Activated CD8-positive, alpha-beta T cell treated with anti-CD3 and anti-CD28 coated beads, Interleukin-2, amount 10 ng/mL, durations not matched to agents 7 days and 5 days (primary cell): ENCODE results near the gene FKBP1B. TPM values are rescaled to one million over a fixed set of nuclear protein-coding genes. Genes with fewer than 3 reads are reported as not detected.

Source experiments
- ATAC-seq: fragments of 150-1000 bp; cut with Tn5 transposase; one replicate; pipeline ENCODE4 v1.10.0; 2021; ENCODE audit warnings: moderate library complexity
- CTCF ChIA-PET: fragments of 350-600 bp; sonication (Branson Sonifier 250); formaldehyde crosslinking; loops from one replicate; lab custom pipeline; 2021; ENCODE audit warnings: antibody characterized with exemption; lab: Charles Lee
- POLR2A ChIA-PET: fragments of 350-600 bp; sonication (Branson Sonifier 250); formaldehyde crosslinking; loops from one replicate; lab custom pipeline; 2021; ENCODE audit warnings: antibody characterized with exemption; lab: Charles Lee
- DNase-seq: peaks from one replicate; pipeline ENCODE4 v3.0.0-alpha.2; 2020
- H3K27ac Mint-ChIP-seq: one replicate; pipeline ENCODE4 v1.8.0; 2021; ENCODE audit warnings: mild to moderate bottlenecking, mixed read lengths
- H3K27me3 Mint-ChIP-seq: one replicate; pipeline ENCODE4 v1.8.0; 2021; ENCODE audit warnings: low read depth, mixed read lengths
- H3K36me3 Mint-ChIP-seq: one replicate; pipeline ENCODE4 v1.8.0; 2021; ENCODE audit warnings: low read depth, mixed read lengths
- H3K4me1 Mint-ChIP-seq: one replicate; pipeline ENCODE4 v1.8.0; 2021; ENCODE audit warnings: low read depth, mixed read lengths
- H3K4me3 Mint-ChIP-seq: one replicate; pipeline ENCODE4 v1.8.0; 2021; ENCODE audit warnings: mild to moderate bottlenecking, mixed read lengths
- H3K9me3 Mint-ChIP-seq: one replicate; pipeline ENCODE4 v1.8.0; 2022; ENCODE audit warnings: mixed read lengths; ENCODE audit not compliant: insufficient read depth
- total RNA-seq, 2 experiments: library from RNA; stranded (reverse); gene quantifications; one replicate each; pipeline ENCODE4 v1.2.3, GENCODE V29; 2021

The FKBP1B gene
- total RNA-seq, 2 experiments from 2014 or later, result 3.2 to 3.4 TPM

GRCh38 chr2:24015562-24016375 lies 33.8 kb upstream of the FKBP1B start:
- peaks cover 10% of the 10 kb centered on the region for H3K4me1 Mint-ChIP-seq
- H3K36me3 Mint-ChIP-seq, result no peaks in the 10 kb centered on the region
- ATAC-seq (no peak), DNase-seq (no peak)
- H3K4me3 Mint-ChIP-seq, result no peak overlapping the region
- no peak overlapping the region for H3K27ac Mint-ChIP-seq
- ChIA-PET POLR2A (interaction anchor here (1.0 kb wide), 1 partner anchor 65 kb away, joined by 3 read pairs; no protein-coding TSS in a partner anchor), CTCF (no interaction called here)
- no peaks in the 10 kb centered on the region for H3K9me3 Mint-ChIP-seq
- H3K27me3 Mint-ChIP-seq, result peaks cover 16% of the 10 kb centered on the region

- Mint-ChIP-seq H3K4me3 (no peak overlapping the region), H3K9me3 (no peaks in the 10 kb centered on the region), H3K4me1 (peaks cover 4% of the 10 kb centered on the region), H3K27ac (no peak overlapping the region), H3K36me3 (no peaks in the 10 kb centered on the region), H3K27me3 (peaks cover 11% of the 10 kb centered on the region)
- POLR2A ChIA-PET, result no interaction called here
- no peak for DNase-seq
- CTCF ChIA-PET, result no interaction called here
- no peak for ATAC-seq
Observed at GRCh38 chr2:24016376-24016761, 33.2 kb upstream of the FKBP1B start.

GRCh38 chr2:24016853-24017703 lies 32.5 kb upstream of the FKBP1B start:
- CTCF ChIA-PET, result no interaction called here
- no peak overlapping the region for H3K27ac Mint-ChIP-seq
- H3K36me3 Mint-ChIP-seq, result no peaks in the 10 kb centered on the region
- DNase-seq (no peak), ATAC-seq (no peak)
- H3K27me3 Mint-ChIP-seq, result peaks cover 5% of the 10 kb centered on the region
- no peaks in the 10 kb centered on the region for H3K4me1 Mint-ChIP-seq
- H3K9me3 Mint-ChIP-seq, result no peaks in the 10 kb centered on the region
- POLR2A ChIA-PET, result no interaction called here
- no peak overlapping the region for H3K4me3 Mint-ChIP-seq

GRCh38 chr2:24017711-24018110 lies 31.8 kb upstream of the FKBP1B start:
- H3K4me3 Mint-ChIP-seq, result no peak overlapping the region
- no peak overlapping the region for H3K27ac Mint-ChIP-seq
- ChIA-PET CTCF (no interaction called here), POLR2A (no interaction called here)
- DNase-seq (no peak), ATAC-seq (no peak)
- H3K4me1 Mint-ChIP-seq, result no peaks in the 10 kb centered on the region
- peaks cover 1% of the 10 kb centered on the region for H3K27me3 Mint-ChIP-seq
- H3K36me3 Mint-ChIP-seq, result no peaks in the 10 kb centered on the region
- no peaks in the 10 kb centered on the region for H3K9me3 Mint-ChIP-seq

- H3K36me3 Mint-ChIP-seq, result no peaks in the 10 kb centered on the region
- CTCF ChIA-PET, result no interaction called here
- H3K9me3 Mint-ChIP-seq, result no peaks in the 10 kb centered on the region
- H3K4me3 Mint-ChIP-seq, result no peak overlapping the region
- POLR2A ChIA-PET, result no interaction called here
- no peak overlapping the region for H3K27ac Mint-ChIP-seq
- ATAC-seq (no peak), DNase-seq (no peak)
- H3K4me1 Mint-ChIP-seq, result no peaks in the 10 kb centered on the region
- no peaks in the 10 kb centered on the region for H3K27me3 Mint-ChIP-seq
Observed at GRCh38 chr2:24018241-24018640, 31.3 kb upstream of the FKBP1B start.

GRCh38 chr2:24019729-24020128 lies 29.8 kb upstream of the FKBP1B start:
- no peak for DNase-seq
- H3K27ac Mint-ChIP-seq, result no peak overlapping the region
- ATAC-seq, result no peak
- H3K27me3 Mint-ChIP-seq, result no peaks in the 10 kb centered on the region
- H3K4me3 Mint-ChIP-seq, result no peak overlapping the region
- no peaks in the 10 kb centered on the region for H3K36me3 Mint-ChIP-seq
- ChIA-PET POLR2A (interaction anchor here (0.8 kb wide), 1 partner anchor 1147 kb away, joined by 3 read pairs; no protein-coding TSS in a partner anchor), CTCF (no interaction called here)
- no peaks in the 10 kb centered on the region for H3K4me1 Mint-ChIP-seq
- no peaks in the 10 kb centered on the region for H3K9me3 Mint-ChIP-seq

GRCh38 chr2:24020244-24020643 lies 29.3 kb upstream of the FKBP1B start:
- no peak overlapping the region for H3K27ac Mint-ChIP-seq
- ChIA-PET CTCF (interaction anchor here (0.6 kb wide), 1 partner anchor 93 kb away, joined by 3 read pairs; no protein-coding TSS in a partner anchor), POLR2A (no interaction called here)
- no peaks in the 10 kb centered on the region for H3K9me3 Mint-ChIP-seq
- H3K36me3 Mint-ChIP-seq, result no peaks in the 10 kb centered on the region
- H3K4me1 Mint-ChIP-seq, result no peaks in the 10 kb centered on the region
- DNase-seq, result no peak
- no peak for ATAC-seq
- no peaks in the 10 kb centered on the region for H3K27me3 Mint-ChIP-seq
- no peak overlapping the region for H3K4me3 Mint-ChIP-seq

- Mint-ChIP-seq H3K27me3 (no peaks in the 10 kb centered on the region), H3K4me3 (no peak overlapping the region), H3K9me3 (no peaks in the 10 kb centered on the region), H3K4me1 (no peaks in the 10 kb centered on the region), H3K27ac (no peak overlapping the region), H3K36me3 (no peaks in the 10 kb centered on the region)
- DNase-seq (peak; percentile 39), ATAC-seq (peak; percentile 57)
- ChIA-PET POLR2A (interaction anchor here (0.8 kb wide), 1 partner anchor 197 kb away, joined by 5 read pairs; no protein-coding TSS in a partner anchor), CTCF (interaction anchor here (1.2 to 1.8 kb wide), 2 partner anchors 11 to 62 kb away, joined by 4 read pairs; no protein-coding TSS in a partner anchor)
Observed at GRCh38 chr2:24021122-24021998, 28.2 kb upstream of the FKBP1B start.

GRCh38 chr2:24022324-24022974 lies 27.1 kb upstream of the FKBP1B start:
- ATAC-seq (no peak), DNase-seq (no peak)
- no peaks in the 10 kb centered on the region for H3K27me3 Mint-ChIP-seq
- POLR2A ChIA-PET, result interaction anchor here (0.8 kb wide), 1 partner anchor 198 kb away, joined by 5 read pairs; no protein-coding TSS in a partner anchor
- H3K36me3 Mint-ChIP-seq, result peaks cover 3% of the 10 kb centered on the region
- H3K27ac Mint-ChIP-seq, result peak overlapping the region; percentile 52
- no peaks in the 10 kb centered on the region for H3K4me1 Mint-ChIP-seq
- no peak overlapping the region for H3K4me3 Mint-ChIP-seq
- no peaks in the 10 kb centered on the region for H3K9me3 Mint-ChIP-seq
- CTCF ChIA-PET, result interaction anchor here (1.2 to 1.8 kb wide), 2 partner anchors 10 to 61 kb away, joined by 4 read pairs; no protein-coding TSS in a partner anchor

- H3K27ac Mint-ChIP-seq, result no peak overlapping the region
- CTCF ChIA-PET, result interaction anchor here (1.8 kb wide), 1 partner anchor 10 kb away, joined by 4 read pairs; no protein-coding TSS in a partner anchor
- no peaks in the 10 kb centered on the region for H3K9me3 Mint-ChIP-seq
- POLR2A ChIA-PET, result no interaction called here
- no peak for DNase-seq
- peaks cover 3% of the 10 kb centered on the region for H3K36me3 Mint-ChIP-seq
- H3K4me1 Mint-ChIP-seq, result no peaks in the 10 kb centered on the region
- no peak overlapping the region for H3K4me3 Mint-ChIP-seq
- H3K27me3 Mint-ChIP-seq, result no peaks in the 10 kb centered on the region
- ATAC-seq, result no peak
Observed at GRCh38 chr2:24022975-24023575, 26.5 kb upstream of the FKBP1B start.
